Activated CD4-positive, alpha-beta T cell treated with anti-CD3 and anti-CD28 coated beads, Interleukin-2, amount 50 U/mL, for 24 hours (primary cell): Measurements from ENCODE around the gene TMEM178B.
"Not testable (repeated sequence)": the region's sequence is repeated elsewhere in the genome, so short reads cannot be mapped to it uniquely, and the experiment has no call there.

Experiments
- DNase-seq, 2 donors: peaks; one replicate each; pipeline ENCODE4 v3.0.0-alpha.2; 2020; ENCODE audit warnings: low read depth in 1 of 2, low spot score in 1 of 2

The TMEM178B gene

DNA sequence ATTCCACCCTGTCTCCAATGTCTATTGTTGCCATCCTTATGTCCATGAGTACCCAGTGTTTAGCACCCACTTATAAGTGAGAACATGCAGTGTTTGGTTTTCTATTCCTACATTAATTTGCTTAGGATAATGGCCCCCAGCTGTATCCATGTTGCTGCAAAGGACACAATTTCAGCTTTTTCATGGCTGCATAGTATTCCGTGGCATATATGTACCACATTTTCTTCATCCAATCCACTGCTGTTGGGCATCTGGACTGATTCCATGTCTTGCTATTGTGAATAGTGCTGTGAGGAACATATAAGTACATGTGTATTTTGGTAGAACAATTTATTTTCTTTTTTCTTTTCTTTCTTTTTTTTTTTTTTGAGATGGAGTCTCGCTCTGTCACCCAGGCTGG lies 68.2 kb downstream of the TMEM178B start:
- DNase-seq = no peak

DNA sequence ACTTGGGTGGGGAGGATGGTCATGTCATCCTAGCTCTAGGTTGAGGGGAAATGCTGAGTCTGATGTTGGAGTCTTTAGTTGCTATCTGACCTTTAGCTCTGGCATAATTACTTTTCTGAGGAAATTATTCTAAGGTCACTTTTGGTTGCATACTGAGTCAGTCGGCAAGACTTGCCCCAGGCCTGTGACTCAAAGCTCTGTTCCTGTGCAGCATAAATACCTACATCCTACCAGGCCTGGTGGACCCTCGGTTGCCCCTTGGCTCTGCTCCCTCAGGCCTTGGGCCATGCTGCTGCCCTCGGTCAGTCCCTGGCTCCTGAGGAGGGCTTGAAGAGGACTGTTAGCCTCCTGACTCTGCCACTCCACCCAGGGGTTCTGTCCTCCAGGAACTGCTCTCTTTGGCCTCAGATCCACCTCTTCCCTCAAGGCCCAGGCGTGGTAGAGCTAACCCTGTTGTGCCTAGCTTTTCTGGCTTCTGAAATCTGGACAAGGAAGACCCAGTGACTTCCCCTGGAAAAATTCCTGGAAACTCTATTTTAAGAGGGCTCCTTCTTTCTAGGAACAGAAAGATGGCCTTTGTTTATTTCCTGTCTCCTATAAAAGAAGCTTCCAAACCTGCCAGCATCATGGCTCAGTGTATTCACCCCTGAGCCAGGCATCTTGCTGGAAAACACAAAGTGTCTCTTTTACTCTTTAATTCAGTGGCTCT lies 71.2 kb downstream of the TMEM178B start:
- DNase-seq = no peak

GRCh38 chr7:141145630-141145982 lies 71.7 kb downstream of the TMEM178B start:
- DNase-seq = no peak

DNA sequence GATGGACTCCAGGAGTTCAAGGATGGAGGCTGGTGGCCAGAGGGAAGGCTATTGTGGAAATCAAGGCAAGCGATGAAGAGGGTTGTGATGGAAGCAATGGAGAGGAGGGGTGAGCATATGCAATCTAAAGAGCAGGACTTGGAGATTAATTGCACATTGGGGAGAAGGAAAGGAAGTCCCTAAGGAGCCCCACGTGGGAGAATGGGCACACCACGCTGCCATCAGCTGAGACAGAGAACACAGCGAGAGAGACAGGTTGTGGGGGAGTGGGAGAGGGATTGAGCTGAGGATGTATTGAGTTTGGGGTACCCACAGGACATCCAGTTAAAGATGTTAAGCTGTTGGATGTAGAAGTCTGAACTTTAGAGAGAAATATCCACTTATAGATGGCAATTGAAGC lies 73.6 kb downstream of the TMEM178B start:
- no peak for DNase-seq

DNA sequence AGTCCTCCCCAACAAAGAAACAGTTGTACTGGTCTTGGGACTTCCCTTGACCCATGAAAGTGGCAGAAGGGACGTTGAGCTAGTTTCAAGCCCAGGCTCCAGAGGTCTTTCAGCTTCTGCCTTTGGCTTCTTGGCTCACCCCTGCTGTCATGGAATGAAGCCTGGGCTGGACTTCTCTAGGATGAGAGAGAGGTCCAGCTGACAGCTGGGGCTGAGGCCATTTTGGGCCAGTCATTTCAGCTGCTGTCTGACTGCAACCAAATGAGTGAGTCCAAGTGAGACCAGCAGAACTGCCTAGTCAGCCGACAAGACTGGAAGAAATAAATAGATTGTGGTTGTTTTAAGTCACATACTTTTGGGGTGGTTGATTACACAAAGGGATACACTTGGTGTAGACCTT lies 76.6 kb downstream of the TMEM178B start:
- DNase-seq = no peak

DNA sequence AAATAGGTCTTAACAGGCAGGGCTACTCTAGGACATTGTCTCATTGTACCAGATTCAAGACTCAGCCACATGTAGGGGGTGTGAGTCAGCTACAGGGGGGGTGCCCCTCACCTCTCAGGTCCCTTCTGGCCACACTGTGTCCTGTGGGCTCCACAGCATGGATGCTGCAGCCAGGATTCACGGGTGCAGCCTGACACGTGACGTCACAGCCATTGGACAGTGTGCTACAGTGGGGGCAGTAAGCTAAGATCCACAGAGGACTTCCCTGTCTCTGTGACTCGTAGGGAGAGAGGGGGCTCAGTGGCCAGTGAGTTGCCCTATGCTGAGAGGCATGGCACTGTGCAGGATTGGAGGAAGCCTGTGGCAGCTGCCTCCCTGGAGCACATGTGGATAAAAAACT lies 77.9 kb downstream of the TMEM178B start:
- DNase-seq = no peak

DNA sequence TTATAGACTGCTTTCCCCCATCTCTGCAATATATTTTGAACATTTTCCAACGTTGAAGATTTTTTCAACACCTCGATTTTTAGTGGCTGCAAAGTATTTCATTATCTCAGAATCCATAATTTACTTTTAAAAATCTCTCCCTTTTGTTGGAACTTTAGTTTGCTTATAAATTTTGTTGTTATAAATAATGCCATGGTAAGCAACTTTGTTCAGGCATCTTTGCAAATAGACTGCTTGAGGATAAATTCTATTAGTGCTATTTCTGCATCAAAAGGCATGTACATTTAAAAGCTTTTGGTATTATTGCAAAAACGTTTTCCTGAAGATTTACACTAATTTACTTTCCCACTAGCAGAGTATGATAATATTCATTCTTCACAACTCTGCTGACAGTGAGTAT lies 79.4 kb downstream of the TMEM178B start:
- no peak for DNase-seq

GRCh38 chr7:141154131-141154732 lies 80.4 kb downstream of the TMEM178B start:
- no peak for DNase-seq

- DNase-seq = no peak
These were observed 82.5 kb downstream of the TMEM178B start for GRCh38 chr7:141156407-141156806.

DNA sequence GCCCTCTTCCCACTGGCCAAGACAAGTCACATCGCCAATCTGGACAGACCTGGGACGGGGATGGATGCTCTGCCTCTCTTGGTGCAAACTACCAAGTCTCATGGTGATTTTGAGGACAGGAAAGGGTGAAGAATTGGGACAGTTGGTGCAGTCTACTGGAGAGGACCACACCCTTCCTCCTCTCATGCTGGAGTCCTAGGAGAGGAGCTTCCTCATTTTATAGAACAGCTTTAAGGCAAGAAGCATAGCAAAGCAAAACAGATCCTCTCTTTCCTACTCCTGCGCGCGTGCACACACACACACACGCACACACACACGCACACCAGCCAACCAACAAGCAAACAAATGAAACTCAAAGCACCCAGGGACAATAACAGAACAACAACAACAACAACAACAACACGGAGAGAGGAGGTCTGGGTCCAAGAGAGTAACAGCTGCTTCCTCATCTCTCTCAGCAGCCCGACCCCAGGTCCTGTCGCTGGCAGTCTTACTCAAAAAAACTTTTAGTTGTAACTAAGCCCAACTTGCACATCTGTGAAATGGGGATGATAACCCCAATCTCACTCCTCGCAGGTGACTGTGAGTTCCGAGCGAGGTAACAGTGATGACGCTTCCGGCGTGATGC lies 83.4 kb downstream of the TMEM178B start:
- DNase-seq = no peak

- no peak for DNase-seq
These were observed 84.7 kb downstream of the TMEM178B start for GRCh38 chr7:141158561-141158960.

- no peak for DNase-seq
These were observed 86.5 kb downstream of the TMEM178B start for GRCh38 chr7:141160246-141160860.

- no peak for DNase-seq
These were observed 88.0 kb downstream of the TMEM178B start for GRCh38 chr7:141161550-141162535.

GRCh38 chr7:141165521-141165920 lies 91.7 kb downstream of the TMEM178B start:
- no peak for DNase-seq

DNA sequence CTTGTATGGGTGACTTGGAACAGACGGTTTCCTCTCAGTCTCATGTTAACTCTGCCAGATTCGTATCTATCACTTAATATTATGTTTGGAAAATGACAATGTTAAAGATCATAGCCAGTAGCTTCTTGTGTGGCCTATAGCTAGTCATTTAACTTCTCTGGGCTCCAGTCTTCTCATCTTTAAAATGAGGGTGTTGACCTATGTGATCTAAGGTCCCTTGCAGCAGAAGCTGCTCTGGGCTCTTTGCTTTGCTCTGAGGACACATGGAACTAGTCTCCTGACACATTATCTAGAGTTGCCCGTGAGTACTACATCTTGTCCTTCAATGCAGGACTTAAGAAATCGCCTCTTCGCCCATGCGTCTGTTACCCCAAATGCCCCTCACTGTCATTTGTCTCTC lies 93.1 kb downstream of the TMEM178B start:
- DNase-seq = no peak

DNA sequence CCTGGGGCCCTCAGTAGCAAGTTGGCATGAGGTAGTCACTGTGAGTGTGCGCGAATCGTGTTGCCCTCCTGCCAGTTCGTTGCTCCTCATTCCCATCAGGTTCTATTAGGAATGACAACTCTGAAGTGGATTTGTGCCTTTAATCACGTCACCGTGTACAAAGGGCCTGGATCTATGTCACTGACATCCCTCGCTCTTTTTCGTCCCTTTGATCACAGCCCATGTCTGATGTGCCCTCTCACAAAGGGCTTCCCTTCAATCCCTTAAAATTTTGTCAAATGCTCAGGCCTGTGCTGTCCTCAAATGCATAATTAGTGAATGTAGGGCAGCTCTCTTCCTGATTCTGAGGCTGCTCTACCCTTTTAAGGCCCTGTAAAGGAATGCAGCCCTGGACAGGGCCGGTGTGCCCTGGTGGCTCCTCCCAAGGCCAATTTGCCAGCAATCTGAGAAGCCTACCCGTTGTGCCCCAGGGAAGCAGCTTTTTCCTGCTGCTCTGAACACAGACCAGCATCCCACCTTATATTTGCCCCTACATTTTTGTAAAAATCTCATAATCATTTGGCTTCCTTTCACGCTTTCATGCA lies 93.6 kb downstream of the TMEM178B start:
- DNase-seq = no peak

- not testable (repeated sequence) for DNase-seq
These were observed 95.3 kb downstream of the TMEM178B start for GRCh38 chr7:141169157-141169556.

GRCh38 chr7:141175728-141176127 lies 101.9 kb downstream of the TMEM178B start:
- not testable (repeated sequence) for DNase-seq

- DNase-seq = not testable (repeated sequence)
These were observed 103.3 kb downstream of the TMEM178B start for GRCh38 chr7:141177120-141177519.

- no peak for DNase-seq
These were observed 104.7 kb downstream of the TMEM178B start for GRCh38 chr7:141178486-141179135.
